ENCODE measurements around the gene KY.

DNA sequence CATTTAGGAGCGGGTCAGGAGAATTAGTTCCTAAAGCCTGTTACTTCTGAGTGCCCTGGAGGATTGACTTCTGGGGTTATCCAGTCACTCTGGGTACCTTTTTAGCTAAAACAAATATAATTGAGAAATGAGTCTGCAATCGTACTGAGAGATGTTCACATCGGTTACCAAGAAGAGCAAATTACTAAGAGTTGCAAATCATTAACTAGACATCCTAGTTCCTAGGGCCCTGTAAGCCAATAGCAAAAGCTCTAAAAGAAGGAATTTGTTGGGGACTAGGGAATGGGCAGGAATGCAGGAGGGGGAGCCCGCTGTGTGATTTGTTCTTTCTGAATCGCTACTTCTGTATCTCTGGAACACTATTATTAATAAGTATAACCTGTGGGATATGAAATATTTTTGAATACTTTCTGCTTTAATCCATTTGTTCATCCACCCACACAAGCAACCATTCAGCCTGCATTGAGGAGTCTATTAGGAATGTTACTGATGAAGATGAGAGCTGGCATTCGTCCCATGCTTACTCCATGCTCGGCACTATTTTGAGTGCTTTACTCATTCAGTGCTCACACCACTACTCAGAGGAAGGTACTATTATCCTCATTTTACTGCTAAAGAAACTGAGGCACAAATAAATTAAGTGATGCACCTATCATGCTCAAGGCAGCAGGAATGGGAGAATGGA, 31.5 kb upstream of the KY start:
- TF ChIP-seq, protein P1, sequence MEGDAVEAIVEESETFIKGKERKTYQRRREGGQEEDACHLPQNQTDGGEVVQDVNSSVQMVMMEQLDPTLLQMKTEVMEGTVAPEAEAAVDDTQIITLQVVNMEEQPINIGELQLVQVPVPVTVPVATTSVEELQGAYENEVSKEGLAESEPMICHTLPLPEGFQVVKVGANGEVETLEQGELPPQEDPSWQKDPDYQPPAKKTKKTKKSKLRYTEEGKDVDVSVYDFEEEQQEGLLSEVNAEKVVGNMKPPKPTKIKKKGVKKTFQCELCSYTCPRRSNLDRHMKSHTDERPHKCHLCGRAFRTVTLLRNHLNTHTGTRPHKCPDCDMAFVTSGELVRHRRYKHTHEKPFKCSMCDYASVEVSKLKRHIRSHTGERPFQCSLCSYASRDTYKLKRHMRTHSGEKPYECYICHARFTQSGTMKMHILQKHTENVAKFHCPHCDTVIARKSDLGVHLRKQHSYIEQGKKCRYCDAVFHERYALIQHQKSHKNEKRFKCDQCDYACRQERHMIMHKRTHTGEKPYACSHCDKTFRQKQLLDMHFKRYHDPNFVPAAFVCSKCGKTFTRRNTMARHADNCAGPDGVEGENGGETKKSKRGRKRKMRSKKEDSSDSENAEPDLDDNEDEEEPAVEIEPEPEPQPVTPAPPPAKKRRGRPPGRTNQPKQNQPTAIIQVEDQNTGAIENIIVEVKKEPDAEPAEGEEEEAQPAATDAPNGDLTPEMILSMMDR (IDR thresholded peaks at IDR 0.05): no peak
- TF ChIP-seq POLR2A (IDR thresholded peaks at IDR 0.05): no peak
